ENCODE results near the gene DCHS2. TPM values are rescaled to one million over a fixed set of nuclear protein-coding genes. Genes with fewer than 3 reads are reported as not detected.

Gene DCHS2
- total RNA-seq, 8 experiments from 2014 or later: 0.31 to 43.4 (median 12.9) TPM

GRCh38 chr4:154192585-154192984 lies 299.0 kb downstream of the DCHS2 start:
- Histone ChIP-seq H3K4me1 (replicated peaks in 1 of 2) (no peaks in the 10 kb centered on the region), H3K27ac (no peak overlapping the region), H3K4me3 (no peak overlapping the region)
- in situ Hi-C loops (cut with MboI; ENCODE audit: low pct_unique_long_range_greater_than_20kb in 2 of 9, low sequenced_read_pairs in 9 of 9, unreplicated experiment in 9 of 9): no loop called here
- no peak for ATAC-seq (replicated peaks in 6 of 8)
- WGBS, 10 experiments: 62 to 100% (median 100%) methylated on average over 2 to 5 of the region's 8 CpGs; no CpG with 5 or more reads in 5 of the 10 experiments

- no peaks in the 10 kb centered on the region for H3K4me1 ChIP-seq (replicated peaks in 1 of 2)
- no peak overlapping the region for H3K4me3 ChIP-seq
- WGBS, 10 experiments: 10 to 100% (median 90%) methylated on average over 1 to 4 of the region's 4 CpGs; no CpG with 5 or more reads in 1 of the 10 experiments
- ATAC-seq (replicated peaks in 6 of 8): no peak
- H3K27ac ChIP-seq: no peak overlapping the region
- in situ Hi-C loops (cut with MboI; ENCODE audit: low pct_unique_long_range_greater_than_20kb in 2 of 9, low sequenced_read_pairs in 9 of 9, unreplicated experiment in 9 of 9): no loop called here
These were observed 302.3 kb downstream of the DCHS2 start for GRCh38 chr4:154189346-154189745.

GRCh38 chr4:154186888-154187287 lies 304.7 kb downstream of the DCHS2 start:
- Histone ChIP-seq H3K27ac (no peak overlapping the region), H3K4me1 (replicated peaks in 1 of 2) (peaks cover 0 to 7% of the 10 kb centered on the region in 2 donors), H3K4me3 (no peak overlapping the region)
- in situ Hi-C loops (cut with MboI; ENCODE audit: low pct_unique_long_range_greater_than_20kb in 2 of 9, low sequenced_read_pairs in 9 of 9, unreplicated experiment in 9 of 9): no loop called here
- no peak for ATAC-seq (replicated peaks in 6 of 8)
- WGBS, 10 experiments: 20 to 100% (median 86%) methylated on average over 1 to 2 of the region's 3 CpGs; no CpG with 5 or more reads in 4 of the 10 experiments

- peaks cover 0 to 7% of the 10 kb centered on the region in 2 donors for H3K4me1 ChIP-seq (replicated peaks in 1 of 2)
- no peak overlapping the region for H3K4me3 ChIP-seq
- no peak overlapping the region for H3K27ac ChIP-seq
- in situ Hi-C loops (cut with MboI; ENCODE audit: low pct_unique_long_range_greater_than_20kb in 2 of 9, low sequenced_read_pairs in 9 of 9, unreplicated experiment in 9 of 9): no loop called here
- 0 to 100% (median 93%) methylated on average over 1 to 3 of the region's 6 CpGs; no CpG with 5 or more reads in 2 of the 10 experiments for whole genome bisulfite sequencing, 10 experiments
- ATAC-seq (replicated peaks in 6 of 8): no peak
These were observed 305.6 kb downstream of the DCHS2 start for GRCh38 chr4:154186035-154186434.

DNA sequence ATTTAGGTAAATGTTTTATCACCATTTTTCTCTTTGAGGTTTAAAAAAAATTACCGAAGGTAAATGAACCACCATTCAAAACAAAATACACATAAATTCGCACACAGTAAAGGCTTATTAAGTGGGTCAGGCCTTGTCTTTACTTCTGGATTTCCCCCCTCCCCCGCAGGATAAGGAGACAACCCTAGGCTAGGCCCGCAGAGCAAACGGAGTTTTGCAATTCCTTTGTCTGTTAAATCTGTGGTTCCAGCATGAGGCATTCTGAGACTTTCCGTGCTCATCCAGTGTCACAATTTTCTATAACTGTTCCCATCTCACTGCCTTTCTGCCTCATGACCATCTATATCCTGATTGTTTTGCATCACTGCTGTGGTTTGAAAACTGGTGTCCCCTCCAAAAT lies 307.4 kb downstream of the DCHS2 start:
- no peak for ATAC-seq (replicated peaks in 6 of 8)
- Histone ChIP-seq H3K4me1 (replicated peaks in 1 of 2) (peaks cover 0 to 7% of the 10 kb centered on the region in 2 donors), H3K4me3 (no peak overlapping the region), H3K27ac (no peak overlapping the region)
- in situ Hi-C loops (cut with MboI; ENCODE audit: low pct_unique_long_range_greater_than_20kb in 2 of 9, low sequenced_read_pairs in 9 of 9, unreplicated experiment in 9 of 9): no loop called here
- 52 to 93% (median 70%) methylated on average over 2 to 6 of the region's 6 CpGs; no CpG with 5 or more reads in 3 of the 10 experiments for WGBS, 10 experiments

GRCh38 chr4:154183264-154183663 lies 308.3 kb downstream of the DCHS2 start:
- WGBS, 10 experiments: 20 to 86% (median 56%) methylated on average over 1 of the region's 1 CpG; no CpG with 5 or more reads in 5 of the 10 experiments
- Histone ChIP-seq H3K27ac (no peak overlapping the region), H3K4me1 (replicated peaks in 1 of 2) (peaks cover 0 to 7% of the 10 kb centered on the region in 2 donors), H3K4me3 (no peak overlapping the region)
- in situ Hi-C loops (cut with MboI; ENCODE audit: low pct_unique_long_range_greater_than_20kb in 2 of 9, low sequenced_read_pairs in 9 of 9, unreplicated experiment in 9 of 9): no loop called here
- ATAC-seq (replicated peaks in 6 of 8): peak in 5 of 8 experiments; percentile 87 to 97 (median 96)

Other genes with a start within 250 kb of the DCHS2 start
- 100 to 1,000 TPM in 1 of 8 experiments, 10 to 100 TPM in 7; 44.9 to 109 (median 60.5) TPM for gene PLRG1, start 58.6 kb upstream of the DCHS2 start, total RNA-seq
- gene FGB, start 71.2 kb upstream of the DCHS2 start, total RNA-seq: under 1 TPM in 3 of 8 experiments, not detected in 5; 0.43 to 0.71 (median 0.43) TPM
- gene FGA, start 98.9 kb upstream of the DCHS2 start, total RNA-seq: under 1 TPM in 3 of 8 experiments, not detected in 5; 0.08 to 0.52 (median 0.09) TPM
- gene FGG, start 120.9 kb upstream of the DCHS2 start, total RNA-seq: 1 to 10 TPM in 1 of 8 experiments, under 1 TPM in 1, not detected in 6; 0.43 to 2.0 TPM

All from motor neuron (in vitro differentiated cells).